GM18502 (cell line): ENCODE measurements around the gene BIRC3.

Experiments used
- ATAC-seq: cut with Tn5 transposase; IDR thresholded peaks from one replicate; pipeline ENCODE4 v1.9.1; 2021; ENCODE audit warnings: mild to moderate bottlenecking; ENCODE audit not compliant: unreplicated experiment, poor library complexity

BIRC3 gene

GRCh38 chr11:102317099-102317767, at the start of gene BIRC3:
Gene BIRC3 (plus strand): TSS chr11:102317484. CDS start chr11:102324510, 7,026 bp downstream.
- ATAC-seq, result peak; percentile 84

- no peak for ATAC-seq
Measured at GRCh38 chr11:102267609-102268008, 49.7 kb upstream of the BIRC3 start.

- ATAC-seq, result peak; percentile 98
Measured at GRCh38 chr11:102268083-102268984, 49.0 kb upstream of the BIRC3 start.

GRCh38 chr11:102268985-102269470, 48.3 kb upstream of the BIRC3 start:
- no peak for ATAC-seq

- no peak for ATAC-seq
Measured at GRCh38 chr11:102269927-102270326, 47.4 kb upstream of the BIRC3 start.

GRCh38 chr11:102272047-102272824, 45.0 kb upstream of the BIRC3 start:
- no peak for ATAC-seq

GRCh38 chr11:102274628-102275027, 42.7 kb upstream of the BIRC3 start:
- no peak for ATAC-seq

GRCh38 chr11:102276362-102276761, 40.9 kb upstream of the BIRC3 start:
- no peak for ATAC-seq

- ATAC-seq, result no peak
Measured at GRCh38 chr11:102276783-102277182, 40.5 kb upstream of the BIRC3 start.

GRCh38 chr11:102279641-102280170, 37.6 kb upstream of the BIRC3 start:
- no peak for ATAC-seq

- ATAC-seq, result no peak
Measured at GRCh38 chr11:102280245-102280833, 36.9 kb upstream of the BIRC3 start.

GRCh38 chr11:102283116-102283485, 34.2 kb upstream of the BIRC3 start:
- no peak for ATAC-seq

- no peak for ATAC-seq
Measured at GRCh38 chr11:102284008-102284407, 33.3 kb upstream of the BIRC3 start.

- ATAC-seq, result no peak
Measured at GRCh38 chr11:102286292-102286691, 31.0 kb upstream of the BIRC3 start.

- ATAC-seq, result peak; percentile 90
Measured at GRCh38 chr11:102287964-102288724, 29.1 kb upstream of the BIRC3 start.

GRCh38 chr11:102288725-102289083, 28.6 kb upstream of the BIRC3 start:
- no peak for ATAC-seq

GRCh38 chr11:102289592-102289991, 27.7 kb upstream of the BIRC3 start:
- no peak for ATAC-seq

- no peak for ATAC-seq
Measured at GRCh38 chr11:102291831-102292230, 25.5 kb upstream of the BIRC3 start.

GRCh38 chr11:102292933-102293332, 24.4 kb upstream of the BIRC3 start:
- no peak for ATAC-seq
